ENCODE results near the gene GNRH2. TPM values are rescaled to one million over a fixed set of nuclear protein-coding genes. Genes with fewer than 3 reads are reported as not detected.

The GNRH2 gene
- total RNA-seq, 1 donor from 2014 or later = 2.4 TPM

GRCh38 chr20:3042625-3043024 is 797 bp upstream of the GNRH2 start:
- no peak overlapping the region for H3K4me3 Mint-ChIP-seq
- H3K36me3 Mint-ChIP-seq (ENCODE audit: low read depth) = peaks cover 15% of the 10 kb centered on the region
- H3K9me3 Mint-ChIP-seq = no peaks in the 10 kb centered on the region
- TF ChIP-seq CTCF (conservative IDR thresholded peaks at IDR 0.05) = no peak
- H3K27me3 Mint-ChIP-seq (ENCODE audit: low read depth) = peaks cover 5% of the 10 kb centered on the region
- peaks cover 20% of the 10 kb centered on the region for H3K4me1 Mint-ChIP-seq
- no peak overlapping the region for H3K27ac Mint-ChIP-seq (ENCODE audit: unreplicated experiment)
- no peak for DNase-seq (ENCODE audit: low read depth, low spot score)

GRCh38 chr20:3044336-3044965 is 1.0 kb downstream of the GNRH2 start:
- no peak for TF ChIP-seq CTCF (conservative IDR thresholded peaks at IDR 0.05)
- Mint-ChIP-seq H3K4me3 (peak overlapping the region; percentile 91), H3K27ac (ENCODE audit: unreplicated experiment) (no peak overlapping the region), H3K36me3 (ENCODE audit: low read depth) (peaks cover 17% of the 10 kb centered on the region), H3K4me1 (peaks cover 20% of the 10 kb centered on the region), H3K27me3 (ENCODE audit: low read depth) (peaks cover 5% of the 10 kb centered on the region), H3K9me3 (no peaks in the 10 kb centered on the region)
- DNase-seq (ENCODE audit: low read depth, low spot score) = no peak

- H3K27me3 Mint-ChIP-seq (ENCODE audit: low read depth) = peaks cover 5% of the 10 kb centered on the region
- peaks cover 20% of the 10 kb centered on the region for H3K4me1 Mint-ChIP-seq
- peak overlapping the region; percentile 91 for H3K4me3 Mint-ChIP-seq
- no peak for TF ChIP-seq CTCF (conservative IDR thresholded peaks at IDR 0.05)
- peaks cover 20% of the 10 kb centered on the region for H3K36me3 Mint-ChIP-seq (ENCODE audit: low read depth)
- no peak for DNase-seq (ENCODE audit: low read depth, low spot score)
- H3K27ac Mint-ChIP-seq (ENCODE audit: unreplicated experiment) = peak overlapping the region; percentile 78
- no peaks in the 10 kb centered on the region for H3K9me3 Mint-ChIP-seq
Measured at GRCh38 chr20:3045042-3045815, 1.8 kb downstream of the GNRH2 start.

- Mint-ChIP-seq H3K4me1 (peaks cover 20% of the 10 kb centered on the region), H3K4me3 (peak within 1 kb of the TSS; percentile 91), H3K27ac (ENCODE audit: unreplicated experiment) (peak within 1 kb of the TSS; percentile 88), H3K36me3 (ENCODE audit: low read depth) (peaks cover 23% of the 10 kb centered on the region), H3K9me3 (no peaks in the 10 kb centered on the region), H3K27me3 (ENCODE audit: low read depth) (peaks cover 5% of the 10 kb centered on the region)
- no peak for TF ChIP-seq CTCF (conservative IDR thresholded peaks at IDR 0.05)
- peak; percentile 84 for DNase-seq (ENCODE audit: low read depth, low spot score)
Measured at GRCh38 chr20:3045816-3046676, 2.6 kb downstream of the GNRH2 start, which contains the start of gene MRPS26. TSS of gene MRPS26 (plus strand) at chr20:3046052. CDS start at chr20:3046069, 17 bp downstream.

- Mint-ChIP-seq H3K27me3 (ENCODE audit: low read depth) (peaks cover 5% of the 10 kb centered on the region), H3K4me1 (peaks cover 18% of the 10 kb centered on the region), H3K9me3 (no peaks in the 10 kb centered on the region), H3K36me3 (ENCODE audit: low read depth) (peaks cover 20% of the 10 kb centered on the region), H3K4me3 (peak overlapping the region; percentile 91), H3K27ac (ENCODE audit: unreplicated experiment) (peak overlapping the region; percentile 88)
- no peak for DNase-seq (ENCODE audit: low read depth, low spot score)
- no peak for TF ChIP-seq CTCF (conservative IDR thresholded peaks at IDR 0.05)
Measured at GRCh38 chr20:3046677-3047462, 3.4 kb downstream of the GNRH2 start.

All from neural crest cell (in vitro differentiated cells).